Measurements from ENCODE around the gene ALG1L2. TPM values are rescaled to one million over a fixed set of nuclear protein-coding genes. Genes with fewer than 3 reads are reported as not detected.
"Not testable (repeated sequence)": the region's sequence is repeated elsewhere in the genome, so short reads cannot be mapped to it uniquely, and the experiment has no call there.

Gene ALG1L2
- total RNA-seq, 1 donor from 2014 or later = not detected

DNA sequence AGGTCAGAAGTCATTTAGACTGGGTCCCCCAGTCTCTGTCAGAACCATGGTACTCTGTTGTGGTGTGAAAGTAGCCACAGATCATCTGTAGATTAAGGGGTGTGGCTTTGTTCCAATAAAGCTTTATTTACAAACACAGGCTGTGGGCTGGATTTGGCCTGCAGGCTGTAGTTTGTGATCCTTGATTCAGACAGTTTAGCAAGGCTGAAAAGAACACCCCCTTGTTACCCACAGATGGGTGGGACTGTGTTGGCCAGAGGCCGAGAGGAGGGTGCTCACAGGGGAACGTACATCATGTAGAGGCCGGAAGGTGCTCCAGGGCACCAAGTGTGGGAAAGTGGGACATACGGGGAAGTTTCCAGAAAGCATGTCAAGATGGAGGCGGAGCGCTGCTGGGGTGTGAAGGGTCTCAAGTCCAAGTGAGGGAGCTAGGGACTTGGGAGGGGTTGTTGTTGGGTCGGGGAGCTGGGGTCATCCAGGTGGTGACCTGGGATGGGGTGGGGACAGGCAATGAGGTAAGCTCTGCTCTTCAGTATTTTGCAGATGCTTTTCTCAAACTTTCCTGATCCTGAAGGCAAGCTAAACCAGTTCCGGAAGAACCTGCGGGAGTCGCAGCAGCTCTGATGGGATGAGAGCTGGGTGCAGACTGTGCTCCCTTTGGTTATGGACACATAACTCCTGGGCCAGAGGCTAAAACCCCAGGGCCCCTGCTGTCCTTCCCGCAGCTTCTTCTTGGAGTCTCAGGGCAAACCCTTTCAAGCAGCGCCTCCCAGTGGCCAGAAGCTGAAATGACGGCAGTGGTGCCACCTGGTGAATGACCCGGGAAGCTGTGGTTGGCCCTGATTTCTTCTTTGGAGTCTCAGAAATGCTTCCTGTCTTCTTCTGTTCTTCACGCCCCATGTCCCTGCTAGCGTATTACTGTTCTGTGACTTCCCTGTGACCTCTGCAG, 16.3 kb downstream of the ALG1L2 start:
- H3K36me3 ChIP-seq; intact Hi-C loops (cut with DNase I); H3K27ac ChIP-seq; H3K4me3 ChIP-seq; H3K27me3 ChIP-seq; DNase-seq (ENCODE audit: extremely low spot score in 2 of 2); H3K9me3 ChIP-seq; H3K4me1 ChIP-seq: not testable (repeated sequence)
- TF ChIP-seq, protein P1, sequence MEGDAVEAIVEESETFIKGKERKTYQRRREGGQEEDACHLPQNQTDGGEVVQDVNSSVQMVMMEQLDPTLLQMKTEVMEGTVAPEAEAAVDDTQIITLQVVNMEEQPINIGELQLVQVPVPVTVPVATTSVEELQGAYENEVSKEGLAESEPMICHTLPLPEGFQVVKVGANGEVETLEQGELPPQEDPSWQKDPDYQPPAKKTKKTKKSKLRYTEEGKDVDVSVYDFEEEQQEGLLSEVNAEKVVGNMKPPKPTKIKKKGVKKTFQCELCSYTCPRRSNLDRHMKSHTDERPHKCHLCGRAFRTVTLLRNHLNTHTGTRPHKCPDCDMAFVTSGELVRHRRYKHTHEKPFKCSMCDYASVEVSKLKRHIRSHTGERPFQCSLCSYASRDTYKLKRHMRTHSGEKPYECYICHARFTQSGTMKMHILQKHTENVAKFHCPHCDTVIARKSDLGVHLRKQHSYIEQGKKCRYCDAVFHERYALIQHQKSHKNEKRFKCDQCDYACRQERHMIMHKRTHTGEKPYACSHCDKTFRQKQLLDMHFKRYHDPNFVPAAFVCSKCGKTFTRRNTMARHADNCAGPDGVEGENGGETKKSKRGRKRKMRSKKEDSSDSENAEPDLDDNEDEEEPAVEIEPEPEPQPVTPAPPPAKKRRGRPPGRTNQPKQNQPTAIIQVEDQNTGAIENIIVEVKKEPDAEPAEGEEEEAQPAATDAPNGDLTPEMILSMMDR (IDR thresholded peaks at IDR 0.05) = peak in 1 of 3 experiments; percentile 36

DNA sequence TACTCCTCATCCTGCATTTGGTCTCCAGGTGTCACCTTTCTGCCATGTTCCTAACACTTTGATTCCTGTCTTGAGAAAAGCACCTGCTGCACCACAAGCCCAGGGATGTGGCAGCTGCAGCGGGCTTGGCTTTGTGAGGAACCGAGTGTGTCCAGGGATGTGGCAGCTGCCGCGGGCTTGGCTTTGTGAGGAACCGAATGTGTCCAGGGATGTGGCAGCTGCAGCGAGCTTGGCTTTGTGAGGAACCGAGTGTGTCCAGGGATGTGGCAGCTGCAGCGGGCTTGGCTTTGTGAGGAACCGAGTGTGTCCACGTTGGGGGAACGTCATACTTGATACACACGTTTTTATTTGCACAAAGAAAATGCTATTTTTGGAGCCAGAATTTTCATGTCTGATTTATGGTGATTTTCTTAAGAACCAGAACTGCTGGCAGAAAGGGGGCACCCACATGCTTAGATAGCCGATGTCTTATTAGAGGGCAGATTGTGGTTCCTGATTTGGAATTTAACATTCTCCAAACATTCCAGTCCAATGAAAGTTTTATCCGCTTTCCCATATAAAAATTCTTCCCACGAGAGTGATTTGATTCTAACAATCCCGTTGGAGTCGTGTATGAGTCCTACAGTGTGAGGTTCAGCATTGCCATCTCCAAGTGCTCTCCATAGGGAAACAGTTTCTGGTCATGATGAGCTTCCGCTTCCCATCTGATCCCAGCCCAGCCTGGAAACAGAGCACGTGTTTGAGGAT, 17.2 kb downstream of the ALG1L2 start:
- H3K9me3 ChIP-seq; H3K4me1 ChIP-seq; DNase-seq (ENCODE audit: extremely low spot score in 2 of 2); intact Hi-C loops (cut with DNase I); H3K27me3 ChIP-seq; H3K27ac ChIP-seq; H3K4me3 ChIP-seq; H3K36me3 ChIP-seq: not testable (repeated sequence)

DNA sequence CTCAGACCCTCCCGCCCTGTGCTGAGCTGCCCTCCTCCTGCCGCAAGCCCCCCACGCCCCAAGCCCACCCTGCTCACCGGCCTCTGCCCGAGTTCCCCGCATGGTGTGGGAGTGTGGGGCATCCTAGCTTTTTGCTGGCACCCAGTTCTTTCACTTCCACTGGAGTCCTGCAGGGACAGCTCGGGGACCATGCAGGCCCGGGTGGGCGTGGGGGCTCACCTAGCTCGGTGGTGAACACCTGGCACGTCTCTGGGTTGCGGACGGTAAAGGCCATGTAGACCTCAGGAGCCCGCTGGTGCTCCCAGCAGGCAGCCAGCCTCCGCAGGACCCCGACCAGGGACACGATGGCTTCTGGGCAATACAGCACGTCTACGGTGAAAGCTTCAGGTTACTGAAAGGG, 20.9 kb downstream of the ALG1L2 start:
- H3K9me3 ChIP-seq; H3K4me1 ChIP-seq; H3K36me3 ChIP-seq; H3K4me3 ChIP-seq; DNase-seq (ENCODE audit: extremely low spot score in 2 of 2); H3K27me3 ChIP-seq; H3K27ac ChIP-seq: not testable (repeated sequence)
- intact Hi-C loops (cut with DNase I) = loop anchor here (10.0 kb wide), 1 partner anchor 168 kb away; no protein-coding TSS in a partner anchor

DNA sequence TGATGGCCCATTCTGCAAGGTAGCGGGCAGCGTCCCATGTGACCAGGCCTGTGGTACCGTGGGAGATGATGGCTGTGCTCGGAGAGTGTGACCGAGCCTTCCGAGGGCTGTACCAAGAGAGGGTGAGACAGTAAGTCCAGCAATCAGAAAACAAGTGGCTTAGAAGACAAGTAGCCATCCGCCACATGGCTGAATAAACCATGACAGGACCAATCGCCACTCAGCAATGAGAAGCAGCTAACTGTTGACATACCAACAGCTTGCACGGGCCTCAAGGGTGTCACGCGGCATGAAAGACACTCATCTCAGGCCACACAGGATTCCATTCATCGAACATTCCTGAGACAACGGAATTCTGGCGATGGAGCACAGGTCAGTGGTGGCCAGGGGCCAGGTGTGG, 22.6 kb downstream of the ALG1L2 start:
- DNase-seq (ENCODE audit: extremely low spot score in 2 of 2); H3K27me3 ChIP-seq; H3K36me3 ChIP-seq; H3K4me3 ChIP-seq; H3K9me3 ChIP-seq; H3K4me1 ChIP-seq; H3K27ac ChIP-seq: not testable (repeated sequence)
- intact Hi-C loops (cut with DNase I) = loop anchor here (10.0 kb wide), 1 partner anchor 169 kb away; no protein-coding TSS in a partner anchor

DNA sequence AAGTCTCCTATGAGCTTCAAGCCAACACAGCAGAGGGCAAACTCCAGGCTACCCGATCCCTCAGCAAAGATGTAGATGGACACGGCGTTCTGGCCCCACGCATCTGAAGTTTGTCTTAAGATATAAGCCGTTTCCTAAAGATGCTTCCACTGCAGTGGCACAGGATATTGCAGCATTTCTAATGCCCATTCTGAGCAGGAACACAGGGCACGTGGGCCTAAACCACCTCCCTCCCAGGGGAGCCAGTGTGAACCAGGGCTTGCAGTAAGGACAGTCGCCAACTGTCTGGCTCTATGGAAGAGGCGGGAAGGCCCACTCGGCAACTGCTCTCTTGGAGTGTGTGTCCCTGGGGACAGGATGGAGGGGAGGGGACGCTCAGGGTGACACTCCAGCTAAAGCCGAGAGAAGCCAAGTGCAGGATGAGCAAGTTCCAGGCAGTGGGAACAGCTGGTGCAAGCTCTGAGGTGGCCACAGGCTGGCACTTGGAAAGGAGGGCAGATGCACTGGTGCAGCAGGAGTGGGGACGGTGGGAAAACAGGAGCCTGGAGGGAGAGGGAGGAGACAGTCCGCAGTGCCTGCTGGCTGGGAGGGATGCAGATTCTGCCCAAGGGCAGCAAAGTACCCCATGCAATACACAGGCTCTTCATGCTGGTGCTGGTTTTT, 25.8 kb downstream of the ALG1L2 start:
- not testable (repeated sequence) for H3K27me3 ChIP-seq; H3K27ac ChIP-seq; DNase-seq (ENCODE audit: extremely low spot score in 2 of 2); H3K36me3 ChIP-seq; H3K4me3 ChIP-seq; H3K9me3 ChIP-seq
- peaks cover 13% of the 10 kb centered on the region for H3K4me1 ChIP-seq
- intact Hi-C loops (cut with DNase I) = loop anchor here (10.0 kb wide), 1 partner anchor 173 kb away; no protein-coding TSS in a partner anchor

DNA sequence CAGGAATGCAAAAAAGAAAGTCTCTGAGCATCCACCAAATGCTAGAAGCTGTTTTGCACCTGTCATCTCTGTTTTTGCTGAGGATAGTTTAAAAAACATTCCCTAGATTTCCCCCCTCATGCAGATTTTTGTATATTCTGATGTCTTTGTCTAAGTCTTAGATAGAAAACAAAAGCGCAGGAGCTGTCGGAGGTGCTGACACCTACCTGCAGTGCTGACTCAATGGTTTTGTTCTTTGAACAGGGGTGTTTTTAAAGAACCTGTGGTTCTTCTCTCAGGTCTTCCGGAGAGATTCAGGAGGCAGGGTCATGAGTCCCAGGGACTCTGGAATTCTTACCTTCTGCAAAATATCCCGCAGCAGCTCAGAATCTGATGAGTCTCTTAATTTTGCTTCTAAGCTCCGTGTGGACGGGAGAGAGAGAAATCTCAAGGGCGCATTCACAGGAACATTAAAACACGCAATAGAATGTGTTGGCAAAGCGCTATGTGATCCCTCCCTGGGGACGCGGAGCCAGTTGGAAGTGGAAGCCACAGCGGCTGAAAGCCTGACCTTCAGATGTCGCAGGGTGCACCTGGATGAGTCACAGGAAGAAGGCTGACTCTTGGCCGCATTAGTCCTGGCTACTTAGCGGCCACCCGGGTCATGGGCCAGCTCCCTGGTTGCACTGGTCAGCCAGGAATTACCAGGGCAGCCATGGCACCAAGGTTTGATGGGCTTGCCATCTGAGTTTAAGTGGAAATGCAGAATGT, 27.4 kb downstream of the ALG1L2 start:
- DNase-seq (ENCODE audit: extremely low spot score in 2 of 2); H3K9me3 ChIP-seq; H3K36me3 ChIP-seq; H3K27ac ChIP-seq; H3K27me3 ChIP-seq; H3K4me3 ChIP-seq: not testable (repeated sequence)
- peaks cover 18% of the 10 kb centered on the region for H3K4me1 ChIP-seq
- intact Hi-C loops (cut with DNase I) = loop anchor here (10.0 kb wide), 1 partner anchor 174 kb away; no protein-coding TSS in a partner anchor

DNA sequence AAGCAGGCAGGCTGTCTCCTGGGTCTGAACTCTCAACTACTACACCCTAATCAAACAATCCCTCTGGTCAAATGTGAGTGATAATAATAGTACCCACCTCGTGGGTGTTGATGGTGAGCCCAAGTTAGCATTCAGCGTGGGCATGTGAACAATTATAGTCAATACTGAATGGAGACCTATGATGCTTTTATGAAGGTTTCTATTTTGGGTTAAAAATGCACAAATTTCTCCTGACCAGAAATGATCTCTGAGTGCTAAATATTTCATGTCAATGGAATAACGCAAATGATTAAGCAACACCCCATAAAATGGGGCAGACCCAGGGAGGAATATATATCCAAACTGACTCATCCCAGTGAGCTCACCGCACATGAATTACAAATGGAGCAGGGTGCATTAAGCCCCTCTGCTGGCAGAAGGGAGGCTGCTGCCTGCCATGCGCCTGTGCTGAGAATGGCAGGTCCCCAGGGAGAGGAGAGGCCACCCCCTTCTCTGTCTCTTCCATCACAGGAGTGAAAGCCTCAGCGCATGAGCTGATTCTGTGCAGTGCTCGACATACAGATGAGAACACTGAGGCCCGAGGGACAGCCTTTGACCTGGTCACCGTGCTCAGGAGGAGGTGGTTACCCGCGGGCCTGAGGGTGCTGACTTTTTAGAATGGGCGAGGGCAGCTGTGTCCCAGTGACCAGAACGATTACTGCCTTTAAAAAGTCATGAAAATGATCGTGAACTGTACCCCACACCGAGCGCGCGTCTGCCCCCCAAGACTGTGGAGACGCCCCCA, 28.9 kb downstream of the ALG1L2 start:
- peak in 1 of 2 donors; percentile 12 for TF ChIP-seq POLR2AphosphoS5 (IDR thresholded peaks at IDR 0.05; ENCODE audit: insufficient read depth in 1 of 2, low read depth in 1 of 2)
- intact Hi-C loops (cut with DNase I); H3K27me3 ChIP-seq; H3K9me3 ChIP-seq; DNase-seq (ENCODE audit: extremely low spot score in 2 of 2); H3K36me3 ChIP-seq: not testable (repeated sequence)
- peaks cover 18% of the 10 kb centered on the region for H3K4me1 ChIP-seq
- H3K4me3 ChIP-seq = peak overlapping the region; percentile 52 to 88
- peak overlapping the region; percentile 80 for H3K27ac ChIP-seq

All from vagina (tissue), 2 donors.